ENCODE results near the gene RIMS1.
A peak's percentile ranks its signal among the peaks of the same experiment; 100 is the strongest.

RIMS1 gene

GRCh38 chr6:72374857-72375256 is 488.5 kb downstream of the RIMS1 start:
- H3K4me3 ChIP-seq (ENCODE audit: low read length), result no peak overlapping the region
- TF ChIP-seq CTCF (conservative IDR thresholded peaks at IDR 0.05; ENCODE audit: low read length), result no peak
- DNase-seq (ENCODE audit: low read depth), result no peak

- TF ChIP-seq CTCF (conservative IDR thresholded peaks at IDR 0.05; ENCODE audit: low read length), result no peak
- no peak overlapping the region for H3K4me3 ChIP-seq (ENCODE audit: low read length)
- DNase-seq (ENCODE audit: low read depth), result no peak
Observed at GRCh38 chr6:72376736-72377135, 490.4 kb downstream of the RIMS1 start.

GRCh38 chr6:72381076-72381475 is 494.7 kb downstream of the RIMS1 start:
- DNase-seq (ENCODE audit: low read depth), result no peak
- TF ChIP-seq CTCF (conservative IDR thresholded peaks at IDR 0.05; ENCODE audit: low read length), result no peak
- H3K4me3 ChIP-seq (ENCODE audit: low read length), result no peak overlapping the region

GRCh38 chr6:72382602-72383529 is 496.5 kb downstream of the RIMS1 start:
- TF ChIP-seq CTCF (conservative IDR thresholded peaks at IDR 0.05; ENCODE audit: low read length), result no peak
- DNase-seq (ENCODE audit: low read depth), result no peak
- H3K4me3 ChIP-seq (ENCODE audit: low read length), result no peak overlapping the region

GRCh38 chr6:72386324-72386723 is 500.0 kb downstream of the RIMS1 start:
- peak; percentile 3 for DNase-seq (ENCODE audit: low read depth)
- TF ChIP-seq CTCF (conservative IDR thresholded peaks at IDR 0.05; ENCODE audit: low read length), result no peak
- no peak overlapping the region for H3K4me3 ChIP-seq (ENCODE audit: low read length)

- TF ChIP-seq CTCF (conservative IDR thresholded peaks at IDR 0.05; ENCODE audit: low read length), result no peak
- no peak overlapping the region for H3K4me3 ChIP-seq (ENCODE audit: low read length)
- DNase-seq (ENCODE audit: low read depth), result no peak
Observed at GRCh38 chr6:72389698-72390097, 503.3 kb downstream of the RIMS1 start.

- no peak for DNase-seq (ENCODE audit: low read depth)
- H3K4me3 ChIP-seq (ENCODE audit: low read length), result no peak overlapping the region
- no peak for TF ChIP-seq CTCF (conservative IDR thresholded peaks at IDR 0.05; ENCODE audit: low read length)
Observed at GRCh38 chr6:72390548-72390947, 504.2 kb downstream of the RIMS1 start.

All from AG10803 (cell line).